ENCODE results near the gene ABCA9.
"Not testable (repeated sequence)": the region's sequence is repeated elsewhere in the genome, so short reads cannot be mapped to it uniquely, and the experiment has no call there.

ABCA9 gene

GRCh38 chr17:69018022-69018615 lies 42.6 kb downstream of the ABCA9 start:
- DNase-seq, result no peak

- no peak for DNase-seq
Observed at GRCh38 chr17:69015631-69016030, 45.1 kb downstream of the ABCA9 start.

GRCh38 chr17:69012895-69013805 lies 47.6 kb downstream of the ABCA9 start:
- DNase-seq, result peak; percentile 91

GRCh38 chr17:69009930-69010329 lies 50.8 kb downstream of the ABCA9 start:
- DNase-seq, result no peak

- not testable (repeated sequence) for DNase-seq
Observed at GRCh38 chr17:69004759-69005158, 56.0 kb downstream of the ABCA9 start.

GRCh38 chr17:68999743-69000142 lies 61.0 kb downstream of the ABCA9 start:
- DNase-seq, result not testable (repeated sequence)

GRCh38 chr17:68993112-68993511 lies 67.6 kb downstream of the ABCA9 start:
- DNase-seq, result peak; percentile 1

- no peak for DNase-seq
Observed at GRCh38 chr17:68987966-68988365, 72.8 kb downstream of the ABCA9 start.

GRCh38 chr17:68981288-68981687 lies 79.4 kb downstream of the ABCA9 start:
- peak; percentile 77 for DNase-seq

- peak; percentile 29 for DNase-seq
Observed at GRCh38 chr17:68973098-68973846, 87.5 kb downstream of the ABCA9 start.

- DNase-seq, result peak; percentile 7
Observed at GRCh38 chr17:68972119-68972704, 88.5 kb downstream of the ABCA9 start.

- no peak for DNase-seq
Observed at GRCh38 chr17:68969101-68969500, 91.6 kb downstream of the ABCA9 start.

- DNase-seq, result no peak
Observed at GRCh38 chr17:68963958-68964357, 96.8 kb downstream of the ABCA9 start.

- DNase-seq, result no peak
Observed at GRCh38 chr17:68961214-68961882, 99.4 kb downstream of the ABCA9 start.

- DNase-seq, result not testable (repeated sequence)
Observed at GRCh38 chr17:68959117-68959516, 101.6 kb downstream of the ABCA9 start.

GRCh38 chr17:68957944-68958343 lies 102.8 kb downstream of the ABCA9 start:
- DNase-seq, result no peak

GRCh38 chr17:68955181-68955841 lies 105.4 kb downstream of the ABCA9 start, which contains the start of gene ABCA8:
ABCA8 (minus strand) TSS chr17:68955392; CDS start chr17:68942034, 13,358 bp downstream.
- DNase-seq, result no peak

- DNase-seq, result no peak
Observed at GRCh38 chr17:68954146-68954896, 106.4 kb downstream of the ABCA9 start.

GRCh38 chr17:68953340-68953997 lies 107.3 kb downstream of the ABCA9 start:
- no peak for DNase-seq

GRCh38 chr17:68950725-68951124 lies 110.0 kb downstream of the ABCA9 start:
- no peak for DNase-seq
